HepG2 (cell line): Measurements from ENCODE around the gene GNG3. TPM values are rescaled to one million over a fixed set of nuclear protein-coding genes. Genes with fewer than 3 reads are reported as not detected.

Source experiments
- AHDC1 ChIP-seq: sonication (generic); formaldehyde crosslinking; IDR thresholded peaks from 2 replicates; pipeline ENCODE4 v1.5.1; 2020; ENCODE audit warnings: mild to moderate bottlenecking, missing genetic modification reagents, borderline replicate concordance
- CCAR2 ChIP-seq: fragments of 200-400 bp; formaldehyde crosslinking; optimal IDR thresholded peaks from 2 replicates; pipeline ENCODE3; 2018; ENCODE audit warnings: low read depth, mild to moderate bottlenecking, low read length, moderate library complexity
- CENPT ChIP-seq: sonication (generic); formaldehyde crosslinking; IDR thresholded peaks from 2 replicates; pipeline ENCODE4 v1.8.0; 2022; ENCODE audit warnings: low read depth, mild to moderate bottlenecking, moderate library complexity, missing genetic modification reagents
- CREB1 ChIP-seq, 2 experiments: fragments of 450-650 bp in 1 of 2; IDR thresholded peaks; 2 replicates each; pipeline ENCODE4 v1.6.1; 2016 to 2017; ENCODE audit warnings: control low read depth in 1 of 2, mild to moderate bottlenecking in 1 of 2, missing compliant biosample characterization in 1 of 2, missing genetic modification characterization in 1 of 2
- DMAP1 ChIP-seq: IDR thresholded peaks from 2 replicates; pipeline ENCODE4 v1.6.1; 2016
- ELF3 ChIP-seq: IDR thresholded peaks from 2 replicates; pipeline ENCODE4 v1.6.1; 2016; ENCODE audit warnings: missing genetic modification reagents, missing compliant biosample characterization
- FOXA3 ChIP-seq: IDR thresholded peaks from 2 replicates; pipeline ENCODE4 v1.6.1; 2016; ENCODE audit warnings: missing genetic modification reagents, missing compliant biosample characterization
- FOXO1 ChIP-seq: sonication (generic); formaldehyde crosslinking; IDR thresholded peaks from 2 replicates; pipeline ENCODE4 v1.4.0; 2020; ENCODE audit warnings: missing genetic modification reagents
- GATAD2A ChIP-seq: IDR thresholded peaks from 2 replicates; pipeline ENCODE4 v1.6.1; 2016
- GLI4 ChIP-seq: sonication (generic); formaldehyde crosslinking; IDR thresholded peaks from 2 replicates; pipeline ENCODE4 v1.5.1; 2020; ENCODE audit warnings: missing genetic modification reagents, mild to moderate bottlenecking, moderate library complexity, borderline replicate concordance
- KLF16 ChIP-seq, 2 experiments: sonication (generic) in 1 of 2; formaldehyde crosslinking in 1 of 2; IDR thresholded peaks; 2 replicates each; pipeline versions ENCODE4 v1.6.1 to v1.8.0; 2016 to 2023; ENCODE audit warnings: missing genetic modification reagents in 2 of 2, missing compliant biosample characterization in 1 of 2
- KMT2B ChIP-seq: IDR thresholded peaks from 2 replicates; pipeline ENCODE4 v1.6.1; 2016; ENCODE audit warnings: missing genetic modification reagents, missing compliant biosample characterization
- MATR3 ChIP-seq: sonication (generic); formaldehyde crosslinking; IDR thresholded peaks from 2 replicates; pipeline ENCODE4 v1.4.0; 2020; ENCODE audit warnings: missing genetic modification reagents
- ZNF407 ChIP-seq: sonication (generic); formaldehyde crosslinking; IDR thresholded peaks from one replicate; pipeline ENCODE4 v1.5.1; 2020; ENCODE audit warnings: mild to moderate bottlenecking, missing genetic modification reagents; ENCODE audit errors: not compliant biosample characterization
- ZNF747 ChIP-seq: sonication (generic); formaldehyde crosslinking; IDR thresholded peaks from 2 replicates; pipeline ENCODE4 v1.8.1; 2023; ENCODE audit warnings: missing genetic modification reagents, mild to moderate bottlenecking, borderline replicate concordance
- polyA plus RNA-seq, 8 experiments: library from polyadenylated mRNA; depleted of rRNA in 3 of 8; stranded (reverse) in 7 of 8; unstranded in 1 of 8; fragments of >200 nt; fragmentation: Illumina TruSeq in 4 of 8; extraction: Trizol in 4 of 8; gene quantifications; 2 replicates each; pipeline versions ENCODE4 v1.2.1 to v1.2.3, GENCODE V29; 2011 to 2016; ENCODE audit warnings: low read depth in 4 of 8, missing spikeins in 1 of 8, mixed read lengths in 1 of 8; ENCODE audit not compliant: insufficient read depth in 1 of 8
- total RNA-seq, 5 experiments: library from RNA; depleted of rRNA; stranded (reverse); fragments of >200 nt; fragmentation: Illumina TruSeq; extraction: Trizol; gene quantifications; 2 replicates each; pipeline ENCODE4 v1.2.3, GENCODE V29; 2016; ENCODE audit warnings: low read depth in 1 of 5

Gene GNG3
- total and polyA plus RNA-seq, 2 of the 13 experiments (the other 11 are each of a cell fraction or from before 2014, with no cell fraction given), result not detected

- TF ChIP-seq MATR3 (CRISPR knock-in tag), result no peak
- TF ChIP-seq GLI4 (CRISPR knock-in tag), result 0 out of 2 replicates have a peak, but pooled peaks have one; percentile 41
- TF ChIP-seq CREB1 (IDR thresholded peaks at IDR 0.05), result 0 out of 2 replicates have a peak, but pooled peaks have one; percentile 26
- no peak for TF ChIP-seq CREB1 (CRISPR knock-in tag; IDR thresholded peaks at IDR 0.05)
- TF ChIP-seq AHDC1 (CRISPR knock-in tag), result no peak
- TF ChIP-seq CCAR2, result no peak
- TF ChIP-seq GATAD2A (CRISPR knock-in tag), result no peak
- peak; percentile 20; the same call in 1 of the 2 replicates for TF ChIP-seq DMAP1 (CRISPR knock-in tag)
- TF ChIP-seq FOXA3, result no peak
- TF ChIP-seq KLF16 (CRISPR knock-in tag; IDR thresholded peaks at IDR 0.05), result peak in 1 of 2 experiments; percentile 52; a peak in 1 of 4 replicates
- TF ChIP-seq ZNF407, result no peak
- TF ChIP-seq FOXO1 (CRISPR knock-in tag), result no peak
- TF ChIP-seq ZNF747 (CRISPR knock-in tag), result no peak; the same call in 1 of the 2 replicates
- no peak for TF ChIP-seq CENPT (CRISPR knock-in tag)
- peak; percentile 28; the same call in 1 of the 2 replicates for TF ChIP-seq ELF3 (CRISPR knock-in tag)
- 0 out of 2 replicates have a peak, but pooled peaks have one; percentile 32 for TF ChIP-seq KMT2B (CRISPR knock-in tag)
Observed at GRCh38 chr11:62705880-62706849, 1.3 kb upstream of the GNG3 start (continued).
